GM20431 (cell line): Measurements from ENCODE around the gene HIVEP3.
"Not testable (repeated sequence)": the region's sequence is repeated elsewhere in the genome, so short reads cannot be mapped to it uniquely, and the experiment has no call there.

ENCODE experiments used
- in situ Hi-C: fragments of 300-500 bp; cut with MseI, MboI; formaldehyde crosslinking; loops from one replicate; pipeline ENCODE4 v1.15.0; 2020; ENCODE audit warnings: low sequenced_read_pairs; ENCODE audit not compliant: unreplicated experiment

The HIVEP3 gene

DNA sequence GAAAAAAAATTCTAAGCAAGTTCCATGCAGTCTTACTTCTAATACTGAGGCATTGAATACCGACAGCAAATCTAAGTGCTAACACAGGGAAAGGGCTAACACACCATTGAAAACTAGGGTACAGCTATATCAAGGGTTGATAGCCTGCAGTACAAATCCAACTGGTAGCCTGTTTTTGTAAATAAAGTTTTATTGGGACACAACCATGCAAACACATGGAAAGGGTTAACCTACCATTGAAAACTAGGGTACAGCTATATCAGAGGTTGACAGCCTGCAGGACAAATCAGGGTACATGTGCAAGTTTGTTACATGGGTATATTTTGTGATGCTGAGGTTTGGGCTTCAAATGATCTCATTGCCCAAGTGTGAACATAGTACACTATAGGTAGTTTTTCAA lies 212.9 kb downstream of the HIVEP3 start:
- in situ Hi-C loops: no loop called here

DNA sequence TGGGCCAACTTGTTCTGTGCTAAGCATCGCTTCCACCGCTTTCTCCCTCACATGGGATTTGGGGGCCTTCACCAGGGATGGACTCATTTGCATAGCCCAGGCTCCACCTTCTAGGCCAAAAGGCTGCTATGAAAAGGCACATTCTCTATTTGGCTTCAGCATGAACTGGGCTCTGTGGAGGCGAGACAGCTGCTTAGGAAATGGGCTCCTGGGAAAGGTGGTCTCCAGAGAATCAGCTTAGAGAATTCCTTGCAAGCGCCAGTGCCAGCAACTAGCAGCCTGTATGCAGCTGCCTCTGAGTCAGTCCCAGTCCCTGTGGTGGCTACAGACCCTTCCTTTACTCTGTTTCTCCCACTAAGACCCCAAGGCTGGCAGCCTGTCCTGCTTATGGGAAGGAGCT lies 214.5 kb downstream of the HIVEP3 start:
- in situ Hi-C loops: no loop called here

DNA sequence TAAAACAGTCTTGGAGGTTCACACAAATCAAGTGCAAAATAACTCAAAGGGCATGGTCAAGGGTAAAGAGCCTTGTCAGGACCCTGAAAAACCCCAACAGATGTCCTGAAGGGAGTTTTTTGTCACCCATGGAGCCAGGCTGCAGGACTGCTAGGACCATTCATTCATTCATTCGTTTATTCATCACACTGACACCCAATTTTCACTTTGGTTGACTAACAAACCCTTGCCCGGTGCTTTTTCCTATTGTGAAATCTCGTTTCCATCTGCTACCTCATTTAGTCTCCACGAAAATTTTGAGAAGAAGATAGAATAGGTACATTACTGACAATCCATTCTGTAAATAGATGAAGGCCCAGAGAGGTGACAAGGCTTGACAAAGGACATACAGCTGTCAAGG lies 216.0 kb downstream of the HIVEP3 start:
- in situ Hi-C loops: no loop called here

DNA sequence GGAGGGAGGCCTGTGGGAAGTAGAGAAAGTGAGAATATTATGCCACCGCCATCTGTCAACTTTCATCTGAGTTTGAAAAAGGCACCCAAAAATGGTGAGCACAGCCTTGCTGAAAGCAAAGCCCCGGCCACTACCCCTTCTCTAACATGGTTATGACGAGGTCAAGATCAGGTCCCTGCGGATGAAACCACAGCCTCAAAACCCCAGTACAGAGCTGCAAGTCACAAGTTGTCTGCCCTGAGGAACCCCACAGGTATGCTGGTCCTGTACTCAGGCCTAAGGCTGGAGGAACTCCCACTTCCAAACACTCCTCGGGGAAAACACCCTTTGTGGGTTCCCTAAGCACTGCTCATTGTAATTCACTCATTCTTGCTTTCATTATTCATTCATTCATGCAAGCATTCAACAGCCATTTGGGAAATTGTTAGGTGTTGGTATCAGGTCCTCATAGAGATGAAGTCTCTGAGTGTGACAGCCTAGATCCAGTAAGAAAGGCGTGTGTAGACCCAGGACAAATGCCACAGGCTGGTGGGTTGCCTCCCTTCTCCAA lies 217.7 kb downstream of the HIVEP3 start:
- in situ Hi-C loops: no loop called here

DNA sequence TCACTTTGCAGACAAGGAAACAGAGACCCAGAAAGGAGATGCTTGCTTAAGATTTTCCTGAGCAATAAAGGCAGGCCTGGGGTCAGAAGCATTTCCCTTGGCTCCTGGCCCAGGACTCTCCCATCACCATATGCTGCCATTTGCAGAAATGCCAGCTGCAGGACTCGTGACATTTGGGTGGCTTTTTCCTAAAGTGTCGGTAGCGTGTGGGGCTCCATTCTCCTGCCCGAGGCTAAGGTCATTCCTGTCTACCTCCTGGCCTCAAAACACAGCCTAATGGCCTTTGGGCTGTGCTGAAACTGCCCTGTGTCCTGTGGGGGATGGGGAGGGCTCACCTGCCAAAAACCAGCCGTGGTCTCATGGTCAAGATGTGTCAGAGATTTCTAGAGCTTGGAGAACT lies 218.1 kb downstream of the HIVEP3 start:
- in situ Hi-C loops: no loop called here

DNA sequence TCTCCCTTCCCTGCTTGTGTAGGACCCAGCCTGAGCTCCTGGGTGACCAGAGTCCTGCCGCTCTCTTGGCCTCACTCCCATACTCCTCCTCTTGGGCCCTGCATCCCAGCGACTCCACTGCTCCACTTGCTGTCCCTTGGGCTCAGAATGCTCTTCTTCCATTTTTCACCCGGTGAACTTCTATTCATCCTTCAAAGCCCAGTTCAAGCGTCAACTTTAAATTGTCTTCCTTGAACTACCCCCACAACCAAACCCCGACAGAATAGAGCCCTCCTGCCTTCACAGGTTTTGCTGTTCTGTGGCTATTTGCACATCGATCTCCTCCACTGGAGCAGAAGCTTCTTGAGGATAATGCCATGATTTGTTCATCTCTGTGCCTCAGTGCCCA lies 218.9 kb downstream of the HIVEP3 start:
- in situ Hi-C loops: no loop called here

DNA sequence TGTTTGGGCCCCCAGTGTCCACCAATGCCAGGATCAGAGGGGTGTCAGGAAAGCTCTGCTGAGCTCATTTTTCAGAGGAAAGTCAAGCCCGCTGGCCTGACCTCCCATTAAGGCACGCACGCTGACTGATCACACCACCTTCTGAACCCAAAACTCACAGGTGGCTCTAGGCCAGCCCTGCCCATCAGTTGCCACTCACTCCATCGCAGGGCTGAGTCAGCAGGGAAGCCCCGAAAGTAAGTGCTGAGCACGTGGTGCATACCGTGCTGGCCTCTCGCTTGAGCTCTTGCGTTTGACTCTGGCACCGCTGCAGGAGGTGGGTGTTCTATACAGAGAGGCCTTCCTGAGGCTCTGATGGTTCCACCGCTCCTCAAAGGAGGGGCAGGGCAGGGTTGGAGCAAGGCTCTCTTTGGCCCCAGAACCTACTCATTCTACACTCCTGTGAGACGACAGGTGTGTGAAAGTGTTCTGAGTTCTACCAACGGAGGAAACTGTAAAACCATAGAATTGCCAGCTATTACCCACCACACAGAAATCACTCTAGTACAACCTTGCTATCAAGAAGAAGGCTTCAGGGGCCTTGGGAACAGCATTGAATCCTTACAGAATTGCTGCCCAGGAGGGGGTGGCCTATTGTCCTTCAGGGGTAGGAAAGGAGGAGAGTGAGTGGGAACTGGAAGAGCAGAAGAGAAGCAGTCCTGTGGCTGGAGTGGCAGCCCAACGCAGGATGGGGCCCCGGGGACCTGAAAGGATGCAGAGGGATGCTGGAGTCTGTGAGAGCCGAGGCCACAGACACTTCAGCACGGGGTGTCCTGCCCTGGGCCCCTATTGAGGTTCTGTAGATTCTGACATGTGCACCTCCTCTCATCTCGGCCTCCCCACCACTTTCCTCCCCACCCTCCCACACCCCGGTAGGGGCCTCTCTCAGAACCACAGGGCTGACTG lies 219.5 kb downstream of the HIVEP3 start:
- in situ Hi-C loops: no loop called here

DNA sequence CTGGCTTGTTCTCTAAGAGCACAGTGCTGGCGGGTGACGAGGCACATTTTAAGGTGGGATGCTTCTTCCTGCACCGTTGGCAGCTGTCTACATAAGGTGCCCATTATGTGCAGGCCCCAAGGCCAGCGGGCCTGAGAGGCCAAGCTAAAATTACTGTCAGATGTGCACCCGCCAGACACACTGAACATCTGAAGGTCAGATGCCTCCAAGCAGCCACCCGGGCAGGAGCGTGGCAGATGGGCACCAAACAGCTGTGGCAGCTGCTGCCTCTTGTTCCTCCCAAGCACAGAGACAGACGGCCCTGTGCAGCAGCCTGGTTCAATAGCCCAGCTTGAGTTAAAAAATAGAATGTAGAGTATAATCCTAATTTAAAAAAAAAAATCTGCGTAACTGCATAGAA lies 222.3 kb downstream of the HIVEP3 start:
- in situ Hi-C loops: no loop called here

DNA sequence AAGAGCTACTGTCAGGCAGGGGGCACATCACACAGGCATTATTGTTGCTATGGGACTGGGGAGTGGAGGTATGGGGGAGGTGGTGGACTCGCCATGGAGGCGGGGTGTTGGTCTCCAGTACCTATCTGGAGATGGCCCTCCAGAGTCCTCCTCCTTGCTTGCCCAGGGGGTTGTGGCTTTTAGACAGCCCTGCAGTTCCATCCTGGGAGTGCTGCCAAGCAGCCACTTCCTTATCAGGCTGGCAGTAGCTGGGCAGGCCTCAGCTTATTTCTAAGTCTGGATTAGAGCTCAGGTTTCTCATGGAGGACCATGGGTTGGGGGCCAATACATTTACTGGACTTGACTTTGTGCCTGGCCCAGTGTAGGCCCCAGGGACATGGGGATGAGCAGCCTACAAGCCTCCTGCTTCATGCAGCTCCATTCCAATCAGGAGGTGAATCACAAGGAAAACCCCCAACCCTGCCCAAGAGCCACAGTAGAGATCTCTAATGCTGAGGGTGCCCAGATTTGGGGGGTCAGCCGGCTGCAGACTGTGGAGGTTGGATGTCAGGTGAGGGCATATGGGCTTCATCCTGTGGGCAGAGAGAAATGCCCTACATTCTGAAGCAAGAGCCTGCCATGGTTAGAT lies 223.5 kb downstream of the HIVEP3 start:
- in situ Hi-C loops: no loop called here

DNA sequence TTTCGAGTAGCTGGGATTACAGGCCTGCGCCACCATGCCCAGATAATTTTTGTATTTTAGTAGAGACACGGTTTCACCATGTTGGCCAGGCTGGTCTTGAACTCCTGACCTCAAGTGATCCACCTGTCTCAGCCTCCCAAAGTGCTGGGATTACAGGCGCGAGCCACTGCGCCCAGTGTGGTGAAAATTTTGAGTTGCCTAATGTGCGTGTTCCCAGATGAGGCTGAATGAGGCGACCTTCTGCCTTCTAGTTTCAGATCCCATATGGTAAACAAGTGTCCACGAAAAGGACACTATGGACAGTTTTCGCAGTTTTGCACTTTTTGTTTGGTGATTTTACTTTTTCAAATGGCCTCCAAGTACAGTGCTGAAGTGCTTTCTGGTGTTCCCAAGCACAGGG lies 226.8 kb downstream of the HIVEP3 start:
- in situ Hi-C loops: not testable (repeated sequence)

DNA sequence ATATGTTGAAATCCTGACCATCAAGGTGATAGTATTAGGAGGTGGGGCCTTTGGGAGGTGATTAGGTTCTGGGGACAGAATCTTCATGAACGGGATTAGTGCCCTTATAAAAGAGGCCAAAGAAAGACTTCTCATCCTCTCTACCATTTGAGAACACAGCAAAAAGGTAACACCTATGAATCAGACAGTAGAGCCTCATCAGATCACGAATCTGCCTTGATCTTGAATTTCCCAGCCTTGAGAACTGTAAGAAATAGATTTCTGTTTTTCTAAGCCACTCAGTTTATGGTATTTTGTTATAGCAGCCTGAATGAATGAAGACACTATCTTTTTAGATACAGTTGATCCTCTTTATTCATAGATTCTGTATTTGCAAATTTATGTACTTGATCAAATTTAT lies 227.3 kb downstream of the HIVEP3 start:
- in situ Hi-C loops: no loop called here

DNA sequence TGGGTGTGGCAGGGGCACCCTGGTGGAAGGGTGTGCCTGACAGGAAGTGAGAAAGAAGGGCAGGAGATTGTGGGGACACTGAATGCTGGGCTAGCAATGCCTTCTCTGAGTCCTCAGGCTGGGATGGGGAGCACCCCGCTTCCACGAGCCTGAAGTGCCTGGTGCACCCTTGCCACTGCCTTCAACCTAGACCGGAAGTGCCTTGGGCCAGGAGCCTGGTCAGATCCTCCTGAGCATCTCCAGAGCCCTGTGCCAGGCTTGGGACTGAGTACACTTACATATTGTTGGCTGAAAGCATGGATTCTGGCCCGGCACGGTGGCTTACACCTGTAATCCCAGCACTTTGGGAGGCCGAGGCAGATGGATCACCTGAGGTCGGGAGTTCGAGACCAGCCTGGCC lies 228.4 kb downstream of the HIVEP3 start:
- in situ Hi-C loops: no loop called here

DNA sequence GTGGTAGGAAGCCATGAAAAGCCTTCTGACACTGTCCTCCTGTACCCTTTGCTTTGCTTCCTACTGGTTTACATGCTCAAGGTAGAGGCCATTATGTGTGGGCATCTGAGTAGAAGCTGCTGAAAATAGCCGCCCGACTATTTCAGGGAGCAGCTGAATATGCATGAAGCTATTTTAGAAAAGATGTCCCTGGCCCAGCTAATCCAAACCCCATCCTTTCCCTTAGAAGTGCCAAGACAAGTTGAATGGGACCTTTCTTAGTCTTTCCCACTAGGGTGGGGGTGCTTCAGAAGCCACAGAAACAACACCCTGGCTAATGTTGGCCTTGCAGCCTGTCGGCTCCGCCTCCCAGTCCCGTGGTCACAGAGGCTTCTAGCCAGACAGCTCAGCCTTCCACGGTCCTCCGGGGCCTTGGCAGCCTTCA lies 229.2 kb downstream of the HIVEP3 start:
- in situ Hi-C loops: no loop called here

DNA sequence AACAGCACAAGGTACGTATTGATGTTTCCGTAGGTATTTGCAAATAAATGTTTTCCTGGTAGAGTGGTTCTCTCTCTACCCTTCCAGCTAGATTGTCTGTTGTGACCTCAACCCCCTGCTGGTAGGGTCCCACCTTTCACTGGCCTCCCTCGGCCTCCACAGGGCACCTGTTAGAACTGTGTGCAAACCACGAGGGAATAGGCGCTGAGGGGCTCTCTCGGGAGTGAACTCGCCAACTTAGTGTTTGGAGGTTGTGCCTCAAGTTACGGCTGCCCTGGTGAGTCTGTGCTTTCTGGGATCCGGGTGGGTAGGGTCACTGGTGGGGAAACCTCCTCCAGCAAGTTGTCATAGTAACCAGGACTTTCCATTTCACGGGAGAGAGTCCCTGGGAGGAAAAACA lies 229.6 kb downstream of the HIVEP3 start:
- in situ Hi-C loops: no loop called here

DNA sequence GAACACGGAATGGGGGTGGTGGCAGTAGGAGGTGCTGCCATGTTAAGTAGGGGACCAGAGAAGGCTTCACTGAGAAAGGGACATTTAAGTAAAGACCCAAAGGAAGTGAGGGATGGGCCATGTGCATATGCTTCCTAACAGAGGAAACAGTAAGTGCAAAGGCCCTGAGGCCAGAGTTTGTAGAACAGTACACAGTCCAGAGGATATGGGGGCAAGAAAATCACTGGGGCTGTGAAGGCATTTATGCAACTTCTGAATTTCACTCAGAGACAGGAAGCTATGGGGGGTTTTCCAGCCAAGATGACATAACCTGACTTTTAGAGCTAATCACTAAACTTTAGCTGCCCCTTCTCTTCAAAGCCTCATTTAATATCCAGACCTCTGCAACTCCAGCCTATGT lies 231.7 kb downstream of the HIVEP3 start:
- in situ Hi-C loops: no loop called here

DNA sequence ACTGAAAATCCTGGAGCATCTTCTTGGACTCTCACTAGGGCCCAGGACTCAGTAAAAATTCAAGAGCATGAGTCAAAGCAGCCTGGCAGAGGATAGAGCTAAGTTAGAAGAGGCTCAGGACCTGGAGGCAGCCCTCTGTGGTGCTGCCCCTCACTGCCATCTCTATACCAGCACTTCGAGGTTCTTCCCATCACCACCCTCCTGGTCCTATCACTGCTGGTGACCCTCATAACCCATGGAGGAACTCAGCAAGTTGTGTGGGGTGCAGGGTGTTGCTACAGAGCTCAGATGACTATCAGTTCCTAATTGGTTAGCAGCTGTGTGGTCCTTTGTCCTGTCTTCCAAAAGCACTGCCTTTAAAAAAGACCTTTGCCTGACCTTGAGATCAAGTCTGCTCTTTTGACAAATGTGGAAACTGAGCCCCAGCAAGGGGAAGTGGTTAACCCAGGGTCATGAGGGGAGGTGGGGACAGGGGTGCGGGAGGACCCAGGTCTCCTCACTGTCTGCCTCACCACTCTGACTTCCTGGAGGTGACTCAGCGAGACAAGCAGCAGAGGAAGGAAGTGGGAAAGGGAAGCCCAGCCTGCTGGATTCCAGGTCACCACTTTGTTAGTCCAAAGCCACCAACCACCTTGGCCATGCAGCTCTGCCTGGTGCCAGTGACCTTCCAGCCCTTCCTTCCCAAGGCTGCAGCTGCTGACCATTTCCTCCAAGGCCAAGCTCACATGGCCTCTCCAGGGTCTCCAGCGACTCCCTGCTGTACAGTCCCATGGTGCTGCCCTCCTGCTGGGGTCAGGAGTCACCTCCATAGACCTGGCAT lies 234.8 kb downstream of the HIVEP3 start:
- in situ Hi-C loops: no loop called here

DNA sequence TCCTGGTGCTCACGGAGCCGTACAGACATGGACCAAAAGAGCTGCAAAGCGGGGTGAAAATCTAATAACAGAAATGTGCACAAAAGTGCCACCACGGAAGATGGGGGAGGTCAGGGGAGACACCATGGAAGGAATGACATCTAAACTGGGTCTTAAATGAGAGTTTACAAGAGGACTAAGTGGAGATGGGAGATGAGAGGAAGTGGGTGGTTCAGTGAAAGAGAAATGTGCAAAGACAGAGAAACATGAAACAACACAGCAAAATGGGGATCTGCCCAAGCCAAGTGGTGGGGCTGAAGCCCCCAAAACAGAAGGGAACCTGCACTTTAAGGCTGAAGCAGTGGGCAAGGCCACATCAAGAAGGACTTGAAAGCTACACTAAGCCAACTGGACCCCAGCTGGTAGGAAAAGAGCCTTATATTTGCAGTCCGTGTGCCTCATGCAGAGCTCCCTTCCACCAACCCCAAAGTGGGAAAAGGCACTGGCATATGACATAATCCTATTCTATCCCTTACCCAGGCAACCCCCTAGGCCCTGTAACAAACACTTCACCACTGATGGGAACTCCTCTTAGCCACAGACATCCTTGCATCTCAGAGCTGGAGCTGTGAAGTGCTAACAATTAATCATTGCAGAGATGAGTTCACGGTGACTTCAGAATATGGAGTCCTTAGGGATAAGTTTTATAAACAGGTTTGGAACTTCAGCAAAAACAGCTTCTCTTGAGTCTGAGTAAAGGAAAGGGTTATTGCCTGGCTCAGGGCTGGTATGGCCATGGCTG lies 235.7 kb downstream of the HIVEP3 start:
- in situ Hi-C loops: no loop called here

DNA sequence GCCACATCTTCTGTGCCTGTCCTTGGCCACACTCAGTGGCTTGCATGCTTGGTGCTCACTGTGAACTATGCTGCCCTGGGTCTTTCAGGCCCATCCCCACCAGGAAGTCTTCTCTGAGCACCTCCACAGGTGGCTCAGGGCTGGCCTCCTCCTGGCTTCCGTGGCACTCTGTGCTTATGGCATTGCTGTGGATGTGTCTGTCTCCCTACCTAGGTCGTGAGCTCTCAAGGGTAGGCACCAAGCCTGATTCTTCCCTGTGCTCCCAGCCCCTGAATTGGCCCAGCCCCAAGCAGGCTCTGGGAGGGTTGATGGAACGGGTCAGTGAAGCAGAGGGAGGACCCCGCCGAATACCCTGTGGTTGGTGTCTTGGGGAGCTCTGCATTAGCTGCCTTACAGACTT lies 236.6 kb downstream of the HIVEP3 start:
- in situ Hi-C loops: no loop called here

DNA sequence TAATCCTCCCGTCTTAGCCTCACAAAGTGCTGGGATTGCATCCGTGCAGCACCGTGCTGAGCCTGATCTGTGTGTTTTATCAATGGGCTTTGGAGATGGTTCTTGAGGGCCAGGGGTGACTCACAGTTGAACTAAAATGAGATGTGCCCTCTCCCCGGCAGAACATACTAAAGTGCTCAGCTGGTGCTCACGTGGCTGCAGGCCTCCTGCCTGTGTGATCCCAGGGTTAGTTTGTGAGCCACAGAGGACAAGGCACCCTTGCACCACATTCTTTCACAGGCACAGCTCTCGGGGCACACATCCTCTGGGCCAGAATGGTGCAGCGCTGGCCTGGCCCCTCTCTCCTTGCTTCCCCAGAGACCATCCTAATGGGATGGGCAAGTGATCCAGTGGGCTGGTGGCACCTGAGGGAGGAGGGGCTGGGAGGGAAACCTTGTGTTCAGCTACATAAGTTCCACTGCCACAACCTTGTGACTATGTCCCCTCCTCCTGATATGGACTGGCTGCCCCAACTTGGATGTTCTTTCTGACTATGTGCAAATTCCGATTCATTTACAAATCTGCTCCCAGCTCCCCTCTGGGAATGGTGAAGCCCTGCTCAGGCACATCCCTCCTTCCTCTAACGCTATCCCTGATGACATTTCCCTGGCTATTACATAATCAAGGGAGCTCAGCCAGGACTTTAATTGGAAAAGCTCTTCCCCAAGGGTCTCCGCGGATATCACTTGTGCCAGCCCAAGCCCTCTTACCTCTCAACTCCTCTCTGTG lies 237.2 kb downstream of the HIVEP3 start:
- in situ Hi-C loops: no loop called here
